Common myeloid progenitor, CD34-positive (primary cell): Measurements from ENCODE around the gene SYNPO2.

Experiments used
- CTCF ChIA-PET: fragments of 350-600 bp; sonication (Branson Sonifier 250); formaldehyde crosslinking; loops from one replicate; lab custom pipeline; 2021; ENCODE audit warnings: antibody characterized with exemption; lab: Charles Lee
- POLR2A ChIA-PET: fragments of 350-600 bp; sonication (Branson Sonifier 250); formaldehyde crosslinking; loops from one replicate; lab custom pipeline; 2021; ENCODE audit warnings: antibody characterized with exemption; lab: Charles Lee
- DNase-seq, 3 donors: peaks; one replicate each; pipeline versions ENCODE4 v3.0.0 to v3.0.0-alpha.2; 2013
- H3K27ac ChIP-seq, 2 experiments: 1 replicate in 1 of 2; 2 replicates in 1 of 2; pipeline ENCODE4 v1.7.0; 2013; ENCODE audit warnings: inconsistent platforms in 2 of 2, low read length in 2 of 2, mild to moderate bottlenecking in 2 of 2, low read depth in 1 of 2, moderate library complexity in 1 of 2; ENCODE audit not compliant: severe bottlenecking in 2 of 2, insufficient read depth in 1 of 2, poor library complexity in 1 of 2
- H3K27me3 ChIP-seq, 5 experiments: replicated peaks in 2 of 5; 1 replicate in 3 of 5; 2 replicates in 2 of 5; pipeline versions ENCODE4 v1.6.1 to v1.7.0; 2013; ENCODE audit warnings: low read length in 4 of 5, mild to moderate bottlenecking in 2 of 5, moderate library complexity in 2 of 5, inconsistent platforms in 1 of 5; ENCODE audit not compliant: insufficient read depth in 5 of 5, control insufficient read depth in 4 of 5
- H3K36me3 ChIP-seq, 4 experiments: 1 replicate in 2 of 4; 2 replicates in 2 of 4; pipeline versions ENCODE4 v1.6.1 to v1.7.0; 2013; ENCODE audit warnings: low read length in 3 of 4, control low read depth in 1 of 4, mild to moderate bottlenecking in 1 of 4; ENCODE audit not compliant: control insufficient read depth in 4 of 4, insufficient read depth in 4 of 4
- H3K4me1 ChIP-seq, 4 experiments: 1 replicate in 3 of 4; 2 replicates in 1 of 4; pipeline versions ENCODE4 v1.6.1 to v1.7.1; 2013; ENCODE audit warnings: low read length in 3 of 4, mild to moderate bottlenecking in 3 of 4, control low read depth in 1 of 4, inconsistent platforms in 1 of 4, moderate library complexity in 1 of 4; ENCODE audit not compliant: control insufficient read depth in 4 of 4, insufficient read depth in 4 of 4; ENCODE audit errors: control extremely low read depth in 1 of 4
- H3K4me3 ChIP-seq, 7 experiments: 1 replicate in 4 of 7; 2 replicates in 3 of 7; pipeline versions ENCODE4 v1.5.1 to v1.7.0; 2013; ENCODE audit warnings: mild to moderate bottlenecking in 7 of 7, low read length in 6 of 7, moderate library complexity in 6 of 7, inconsistent platforms in 2 of 7, low read depth in 2 of 7, control low read depth in 1 of 7; ENCODE audit not compliant: insufficient read depth in 4 of 7, control insufficient read depth in 1 of 7; ENCODE audit errors: extremely low read depth in 1 of 7
- H3K9me3 ChIP-seq, 5 experiments: 1 replicate in 4 of 5; 2 replicates in 1 of 5; pipeline versions ENCODE4 v1.6.1 to v1.7.1; 2013; ENCODE audit warnings: low read length in 4 of 5, mild to moderate bottlenecking in 2 of 5, inconsistent platforms in 1 of 5, low read depth in 1 of 5, moderate library complexity in 1 of 5; ENCODE audit not compliant: control insufficient read depth in 4 of 5, insufficient read depth in 2 of 5; ENCODE audit errors: control extremely low read depth in 1 of 5
- whole genome bisulfite sequencing: methylation state at CpG from one replicate; pipeline ENCODE4 v1.1.5; 2013; ENCODE audit not compliant: insufficient coverage; 5-methylcytosine and 5-hydroxymethylcytosine counted together

The SYNPO2 gene

GRCh38 chr4:119110121-119110520, 221.5 kb downstream of the SYNPO2 start:
- Histone ChIP-seq H3K36me3 (no peaks in the 10 kb centered on the region), H3K9me3 (no peaks in the 10 kb centered on the region), H3K27me3 (no peaks in the 10 kb centered on the region), H3K4me1 (peaks cover 0 to 37% (median 13%) of the 10 kb centered on the region in 4 experiments), H3K4me3 (no peak overlapping the region), H3K27ac (no peak overlapping the region)
- DNase-seq, result no peak
- ChIA-PET POLR2A (no interaction called here), CTCF (interaction anchor here (0.6 to 1.4 kb wide), 3 partner anchors 14 to 68 kb away, joined by 3 to 4 read pairs (median 3); no protein-coding TSS in a partner anchor)
- WGBS, result 100% methylated on average over 1 of the region's 2 CpGs
